Stimulated activated CD8-positive, alpha-beta memory T cell treated with anti-CD3 and anti-CD28 coated beads, Interleukin-4, amount 100 ng/mL, for 1 hour (primary cell): ENCODE results near the gene PPARG.
"Not testable (repeated sequence)": the region's sequence is repeated elsewhere in the genome, so short reads cannot be mapped to it uniquely, and the experiment has no call there.

Source experiments
- DNase-seq, 2 donors: peaks; one replicate each; pipeline ENCODE4 v3.0.0-alpha.2; 2020; ENCODE audit warnings: low read depth in 2 of 2, low spot score in 1 of 2

The PPARG gene

GRCh38 chr3:12479198-12479597, 190.3 kb downstream of the PPARG start:
- DNase-seq: not testable (repeated sequence)

- no peak for DNase-seq
These were observed 191.1 kb downstream of the PPARG start for GRCh38 chr3:12479919-12480427.

DNA sequence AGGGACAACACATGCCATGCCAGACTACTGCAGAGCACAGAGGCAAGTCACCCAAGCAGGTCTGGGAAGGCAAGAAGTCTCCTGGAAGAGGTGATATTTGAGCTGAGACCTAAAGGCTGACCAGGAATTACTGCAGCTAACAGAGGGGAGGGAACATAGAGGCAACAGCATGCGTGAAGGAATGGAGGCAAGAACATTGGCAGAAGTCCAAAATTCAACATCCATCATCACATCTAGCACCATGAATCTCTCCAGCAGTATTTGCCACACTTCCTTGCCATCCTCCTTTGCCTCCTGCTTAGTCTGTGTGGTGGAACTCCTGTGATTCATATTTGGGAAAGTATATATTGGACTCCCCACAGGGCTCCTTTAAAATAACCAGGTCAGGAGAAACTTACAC, 194.5 kb downstream of the PPARG start:
- no peak for DNase-seq

DNA sequence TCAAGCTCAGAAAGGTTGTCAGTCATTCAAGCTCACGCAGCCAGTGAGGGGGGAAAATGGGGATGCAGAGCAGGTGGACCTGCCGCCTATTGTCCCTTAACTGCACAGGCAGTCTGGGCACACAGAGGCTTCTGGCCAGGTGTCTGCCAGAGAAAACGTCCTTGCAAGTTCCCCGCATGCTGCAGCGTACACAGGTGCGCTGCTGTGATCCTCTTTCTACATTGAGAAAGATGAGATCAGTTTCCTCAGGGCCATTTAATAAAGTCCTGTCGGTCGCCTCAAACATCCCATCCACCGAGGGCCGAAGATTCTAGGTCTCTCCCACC, 195.0 kb downstream of the PPARG start:
- no peak for DNase-seq
